KOPT-K1 (cell line): ENCODE data around the gene SLC8A1.

Experiments used
- H3K27ac ChIP-seq: fragments of 200-600 bp; sonication (generic); 2 replicates; pipeline ENCODE4 v1.5.1; 2016; ENCODE audit warnings: antibody characterized with exemption, mild to moderate bottlenecking, low read depth, low read length; ENCODE audit not compliant: poor library complexity, severe bottlenecking
- H3K36me3 ChIP-seq: fragments of 200-600 bp; sonication (generic); 2 replicates; pipeline ENCODE4 v1.5.1; 2017; ENCODE audit warnings: antibody characterized with exemption, mild to moderate bottlenecking, low read length, moderate library complexity; ENCODE audit not compliant: insufficient read depth
- H3K9me3 ChIP-seq: fragments of 200-600 bp; sonication (generic); 2 replicates; pipeline ENCODE4 v1.5.1; 2017; ENCODE audit warnings: antibody characterized with exemption, low read length, mild to moderate bottlenecking; ENCODE audit not compliant: insufficient read depth, poor library complexity, severe bottlenecking

The SLC8A1 gene

DNA sequence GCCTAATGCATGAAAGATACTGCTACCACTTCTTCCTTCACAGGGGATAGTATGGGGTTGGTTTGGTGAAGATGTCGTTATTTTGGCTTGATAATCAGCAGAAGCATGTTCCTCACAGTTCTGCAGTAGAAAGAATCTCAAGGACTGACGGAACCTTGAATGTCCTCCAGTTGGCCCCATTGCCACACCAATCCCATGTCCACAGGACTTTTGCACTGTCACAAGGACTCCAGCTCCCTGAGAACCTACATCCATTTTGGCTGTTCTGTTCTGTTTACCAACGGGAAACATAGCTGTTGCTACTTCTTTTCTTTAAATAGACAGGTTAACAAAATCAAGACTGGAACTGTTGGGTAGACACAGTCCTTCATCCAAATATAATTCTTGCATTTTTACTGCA lies 270.0 kb downstream of the SLC8A1 start:
- Histone ChIP-seq H3K36me3 (no peaks in the 10 kb centered on the region), H3K9me3 (no peaks in the 10 kb centered on the region), H3K27ac (no peak overlapping the region)

- Histone ChIP-seq H3K9me3 (no peaks in the 10 kb centered on the region), H3K27ac (no peak overlapping the region), H3K36me3 (no peaks in the 10 kb centered on the region)
Observed at GRCh38 chr2:40179801-40180200, 272.1 kb downstream of the SLC8A1 start.

GRCh38 chr2:40178971-40179370 lies 272.9 kb downstream of the SLC8A1 start:
- Histone ChIP-seq H3K36me3 (no peaks in the 10 kb centered on the region), H3K9me3 (no peaks in the 10 kb centered on the region), H3K27ac (peak overlapping the region; percentile 15)

DNA sequence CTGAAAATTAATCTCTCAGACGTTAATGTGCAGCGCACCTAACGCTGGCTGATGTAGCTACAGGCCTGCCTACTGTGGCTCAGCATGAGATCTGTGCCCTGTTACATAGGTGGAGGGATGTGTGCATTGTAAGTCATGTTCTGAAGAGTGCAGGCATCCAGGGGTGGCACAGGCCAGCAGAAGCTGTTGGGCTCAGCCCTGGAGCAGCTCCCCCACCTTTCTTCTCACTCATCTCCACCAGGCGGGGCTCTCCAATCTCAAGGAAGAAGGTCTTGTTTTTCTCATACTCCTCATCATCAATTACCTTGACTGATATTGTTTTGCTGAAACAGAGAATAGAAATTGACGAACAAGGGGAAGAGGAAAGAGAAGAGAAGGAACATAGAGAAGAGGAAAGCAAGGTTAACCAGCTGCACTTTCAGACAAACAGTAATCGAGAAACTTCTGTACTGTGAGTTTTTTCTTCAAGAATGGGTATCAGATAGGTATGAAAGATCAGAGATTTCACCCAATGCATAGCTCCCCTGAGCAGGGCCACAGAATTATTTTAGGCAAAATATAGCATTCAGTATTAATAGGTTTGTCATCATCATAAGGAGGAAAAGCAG lies 273.6 kb downstream of the SLC8A1 start:
- Histone ChIP-seq H3K36me3 (no peaks in the 10 kb centered on the region), H3K9me3 (no peaks in the 10 kb centered on the region), H3K27ac (peak overlapping the region; percentile 15)

DNA sequence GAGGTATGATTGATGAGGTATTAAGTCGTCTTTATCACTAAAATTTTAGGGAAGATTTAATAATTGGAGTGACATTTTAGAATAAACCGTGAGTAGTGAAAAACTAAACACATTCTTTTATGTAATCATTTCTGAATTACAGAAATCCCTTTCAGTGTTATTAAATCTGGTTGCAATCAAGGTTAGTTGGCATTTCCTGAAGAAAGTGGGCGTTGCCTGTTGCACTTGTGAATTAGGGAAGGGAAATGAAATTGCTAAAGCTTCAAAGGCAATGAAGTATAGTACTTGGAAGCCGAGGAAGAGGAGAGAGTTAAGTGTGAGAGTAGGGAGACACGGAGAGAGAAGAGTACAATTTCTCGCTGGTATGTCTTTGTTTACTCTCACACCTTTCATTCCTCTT lies 274.5 kb downstream of the SLC8A1 start:
- Histone ChIP-seq H3K36me3 (no peaks in the 10 kb centered on the region), H3K27ac (no peak overlapping the region), H3K9me3 (no peaks in the 10 kb centered on the region)

- Histone ChIP-seq H3K9me3 (no peaks in the 10 kb centered on the region), H3K27ac (no peak overlapping the region), H3K36me3 (no peaks in the 10 kb centered on the region)
Observed at GRCh38 chr2:40173276-40173675, 278.6 kb downstream of the SLC8A1 start.

- Histone ChIP-seq H3K36me3 (no peaks in the 10 kb centered on the region), H3K27ac (no peak overlapping the region), H3K9me3 (no peaks in the 10 kb centered on the region)
Observed at GRCh38 chr2:40169856-40170255, 282.0 kb downstream of the SLC8A1 start.

- Histone ChIP-seq H3K9me3 (no peaks in the 10 kb centered on the region), H3K27ac (no peak overlapping the region), H3K36me3 (no peaks in the 10 kb centered on the region)
Observed at GRCh38 chr2:40169430-40169829, 282.5 kb downstream of the SLC8A1 start.

DNA sequence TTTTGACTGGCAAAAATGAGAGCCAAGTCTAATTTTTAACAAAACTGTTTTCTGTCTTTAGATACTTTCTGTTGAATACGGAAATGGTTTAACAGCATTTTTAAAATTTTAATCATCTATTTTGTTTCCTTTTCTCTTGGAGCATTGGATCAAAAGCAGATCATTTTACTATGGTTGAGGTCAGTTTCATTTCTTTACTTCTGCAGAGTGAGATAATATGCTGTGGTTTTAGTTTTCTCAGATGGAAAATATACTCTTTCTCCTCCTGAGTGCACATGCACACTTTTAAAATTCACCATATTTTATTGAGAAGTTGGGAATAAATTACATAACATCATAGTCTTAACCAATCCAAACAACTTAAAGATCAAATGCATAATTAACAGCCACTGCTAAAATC lies 283.3 kb downstream of the SLC8A1 start:
- no peak overlapping the region for H3K27ac ChIP-seq
- no peaks in the 10 kb centered on the region for H3K36me3 ChIP-seq
- H3K9me3 ChIP-seq, result no peaks in the 10 kb centered on the region

- no peaks in the 10 kb centered on the region for H3K36me3 ChIP-seq
- no peaks in the 10 kb centered on the region for H3K9me3 ChIP-seq
- H3K27ac ChIP-seq, result no peak overlapping the region
Observed at GRCh38 chr2:40168032-40168431, 283.9 kb downstream of the SLC8A1 start.

GRCh38 chr2:40166006-40166405 lies 285.9 kb downstream of the SLC8A1 start:
- Histone ChIP-seq H3K9me3 (no peaks in the 10 kb centered on the region), H3K36me3 (no peaks in the 10 kb centered on the region), H3K27ac (no peak overlapping the region)

DNA sequence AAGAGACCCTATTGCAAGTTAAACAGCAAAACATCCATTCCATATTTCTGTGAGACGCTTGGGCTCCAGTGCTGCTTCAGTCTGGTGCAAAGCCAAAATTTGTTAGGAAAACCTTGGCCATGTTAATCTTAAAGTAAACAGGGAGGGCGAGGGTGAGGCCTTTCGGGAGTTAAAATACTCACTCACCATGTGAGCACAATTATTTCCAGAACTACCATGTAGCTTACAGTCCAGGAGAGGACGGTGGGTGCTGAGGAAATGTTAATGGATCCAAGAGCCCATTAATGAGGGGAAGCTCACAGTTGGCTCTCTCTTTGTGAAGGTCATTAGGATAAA lies 286.4 kb downstream of the SLC8A1 start:
- Histone ChIP-seq H3K9me3 (no peaks in the 10 kb centered on the region), H3K36me3 (no peaks in the 10 kb centered on the region), H3K27ac (no peak overlapping the region)

- Histone ChIP-seq H3K36me3 (no peaks in the 10 kb centered on the region), H3K9me3 (no peaks in the 10 kb centered on the region), H3K27ac (no peak overlapping the region)
Observed at GRCh38 chr2:40164736-40165508, 287.0 kb downstream of the SLC8A1 start.

DNA sequence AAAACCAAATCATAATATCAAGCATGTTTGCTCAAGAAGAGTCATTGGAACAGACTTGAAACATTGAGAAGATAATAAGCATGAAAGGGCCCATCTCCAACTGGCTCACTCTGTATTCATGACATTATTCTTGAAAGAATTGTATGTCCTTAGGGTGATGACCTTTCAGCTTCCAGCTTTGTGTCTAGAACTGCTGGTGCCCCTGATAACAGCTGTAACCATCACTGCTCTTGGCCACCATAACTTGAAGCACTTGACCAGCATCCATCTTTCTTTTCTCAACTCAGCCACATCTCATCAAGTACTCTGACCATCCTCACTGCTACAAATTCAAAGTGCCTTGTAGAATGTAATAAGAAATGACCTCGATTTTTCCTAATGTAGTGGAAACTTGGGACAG lies 289.9 kb downstream of the SLC8A1 start:
- Histone ChIP-seq H3K9me3 (no peaks in the 10 kb centered on the region), H3K27ac (no peak overlapping the region), H3K36me3 (no peaks in the 10 kb centered on the region)

DNA sequence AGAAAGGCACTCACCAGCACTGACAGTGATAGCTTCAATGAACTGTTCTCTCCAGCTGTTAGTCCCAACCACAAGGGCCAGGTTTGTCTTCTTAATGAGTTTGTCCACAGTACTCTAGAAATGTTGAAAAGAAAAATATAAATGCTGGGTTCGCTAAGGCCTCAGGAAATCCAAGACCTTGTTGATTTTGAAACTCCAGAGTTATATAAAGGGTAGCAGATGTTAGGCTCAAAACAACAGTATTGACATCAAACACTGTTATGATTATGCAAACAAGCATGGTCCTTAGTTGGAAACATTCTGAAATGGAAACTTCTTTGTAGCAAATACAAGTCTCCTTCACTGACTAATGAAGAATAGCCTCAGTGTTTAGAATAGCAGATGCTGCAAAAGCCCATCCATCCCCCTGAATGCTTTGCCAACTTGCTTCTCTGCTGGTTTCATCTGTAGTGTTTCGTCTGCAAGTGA lies 291.1 kb downstream of the SLC8A1 start:
- H3K36me3 ChIP-seq, result no peaks in the 10 kb centered on the region

DNA sequence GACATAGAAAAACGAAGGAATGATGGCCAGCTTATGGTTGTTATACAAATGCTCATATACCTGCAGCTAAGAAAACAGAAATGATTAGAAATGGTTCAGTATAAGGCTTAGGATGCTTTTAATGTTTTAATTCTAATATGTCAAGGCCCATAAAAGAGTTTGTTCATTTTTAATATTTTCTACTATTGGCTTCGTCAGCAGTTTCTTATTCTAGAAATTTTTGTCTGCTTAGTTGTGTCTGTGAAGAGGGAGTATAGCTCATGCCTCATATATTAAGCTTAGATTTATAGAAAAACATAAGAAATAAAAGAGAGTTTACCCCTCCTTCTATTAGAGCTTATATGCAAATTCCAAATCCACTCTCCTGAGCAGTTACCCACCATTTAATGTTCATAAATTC lies 292.6 kb downstream of the SLC8A1 start:
- Histone ChIP-seq H3K27ac (no peak overlapping the region), H3K36me3 (no peaks in the 10 kb centered on the region), H3K9me3 (no peaks in the 10 kb centered on the region)

More for the DNA sequence above, 291.1 kb downstream of the SLC8A1 start:
- Histone ChIP-seq H3K27ac (no peak overlapping the region), H3K9me3 (no peaks in the 10 kb centered on the region)
